Spleen (tissue), 7 donors: ENCODE data around the gene FN3K.

Experiments
- POLR2A ChIP-seq, 3 donors: fragments of 450-650 bp; IDR thresholded peaks; one replicate each; pipeline ENCODE4 v1.5.1; 2017; ENCODE audit warnings: antibody characterized with exemption in 3 of 3, mild to moderate bottlenecking in 1 of 3
- POLR2AphosphoS5 ChIP-seq, 3 donors: sonication (generic); formaldehyde crosslinking; IDR thresholded peaks; one replicate each; pipeline ENCODE4 v1.5.1; 2017; ENCODE audit warnings: antibody characterized with exemption in 3 of 3
- TF ChIP-seq, protein P1 (sequence below), 11 experiments: fragments of 200-600 bp in 7 of 11; fragments of 450-650 bp in 4 of 11; sonication (generic) in 4 of 11; IDR thresholded peaks in 8 of 11; conservative IDR thresholded peaks in 3 of 11; 1 replicate in 7 of 11; 2 replicates in 4 of 11; pipeline versions ENCODE4 v1.4.0 to v1.8.0; 2016 to 2021; ENCODE audit warnings: antibody characterized with exemption in 11 of 11, inconsistent platforms in 4 of 11, mild to moderate bottlenecking in 1 of 11
- donor health status: DM: no; HTN: no; CAD: no; lungs with moderate emphysema.
- donor health status: DM: no; HTN: no; CAD: no.
- donor health status: DM: no; HTN: no; CAD: no.

DNA sequence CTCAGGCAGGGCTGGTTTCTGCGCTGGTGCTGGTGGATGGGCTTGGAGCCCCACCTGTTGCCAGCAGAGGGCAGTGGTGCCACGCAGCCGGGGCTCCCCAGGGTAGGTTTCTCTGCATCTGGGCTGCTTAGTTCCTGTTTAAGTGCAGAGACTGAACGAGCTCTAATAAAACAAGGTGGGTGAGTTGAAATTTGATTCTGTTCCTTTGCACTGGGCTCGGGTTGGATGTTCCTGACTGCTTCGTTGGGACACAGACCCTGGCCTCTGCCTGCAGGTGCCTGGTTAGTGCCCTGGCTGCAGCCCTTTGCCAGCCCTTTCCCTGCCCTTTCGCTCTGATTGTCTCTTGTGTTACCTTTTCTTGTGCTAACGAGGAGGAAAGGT, 46.5 kb downstream of the FN3K start:
- TF ChIP-seq, protein P1, sequence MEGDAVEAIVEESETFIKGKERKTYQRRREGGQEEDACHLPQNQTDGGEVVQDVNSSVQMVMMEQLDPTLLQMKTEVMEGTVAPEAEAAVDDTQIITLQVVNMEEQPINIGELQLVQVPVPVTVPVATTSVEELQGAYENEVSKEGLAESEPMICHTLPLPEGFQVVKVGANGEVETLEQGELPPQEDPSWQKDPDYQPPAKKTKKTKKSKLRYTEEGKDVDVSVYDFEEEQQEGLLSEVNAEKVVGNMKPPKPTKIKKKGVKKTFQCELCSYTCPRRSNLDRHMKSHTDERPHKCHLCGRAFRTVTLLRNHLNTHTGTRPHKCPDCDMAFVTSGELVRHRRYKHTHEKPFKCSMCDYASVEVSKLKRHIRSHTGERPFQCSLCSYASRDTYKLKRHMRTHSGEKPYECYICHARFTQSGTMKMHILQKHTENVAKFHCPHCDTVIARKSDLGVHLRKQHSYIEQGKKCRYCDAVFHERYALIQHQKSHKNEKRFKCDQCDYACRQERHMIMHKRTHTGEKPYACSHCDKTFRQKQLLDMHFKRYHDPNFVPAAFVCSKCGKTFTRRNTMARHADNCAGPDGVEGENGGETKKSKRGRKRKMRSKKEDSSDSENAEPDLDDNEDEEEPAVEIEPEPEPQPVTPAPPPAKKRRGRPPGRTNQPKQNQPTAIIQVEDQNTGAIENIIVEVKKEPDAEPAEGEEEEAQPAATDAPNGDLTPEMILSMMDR (IDR thresholded peaks at IDR 0.05 in 8 of 11, conservative IDR thresholded peaks at IDR 0.05 in 3 of 11), result peak; percentile 96 to 99 (median 97)
- TF ChIP-seq POLR2A (IDR thresholded peaks at IDR 0.05) (no peak), POLR2AphosphoS5 (IDR thresholded peaks at IDR 0.05) (peak; percentile 71 to 78 (median 72))
